Skeletal muscle cell (primary cell): ENCODE measurements around the gene ETFB.

Source experiments
- DNase-seq: peaks from one replicate; pipeline ENCODE4 v3.0.0-alpha.2; 2010; ENCODE audit warnings: low read depth
- H3K4me3 ChIP-seq: 2 replicates; pipeline ENCODE4 v1.5.1; 2011; ENCODE audit warnings: low read depth, mild to moderate bottlenecking, control low read depth, low read length, moderate library complexity

The ETFB gene

GRCh38 chr19:51311351-51312257, 54.6 kb downstream of the ETFB start, which contains the start of gene IGLON5:
Gene IGLON5 (plus strand): TSS chr19:51311644. CDS start chr19:51311848, 204 bp downstream.
- no peak for DNase-seq
- no peak within 1 kb of the TSS for H3K4me3 ChIP-seq

- DNase-seq = no peak
- no peak overlapping the region for H3K4me3 ChIP-seq
These were observed 60.7 kb downstream of the ETFB start for GRCh38 chr19:51305479-51305878.

- no peak overlapping the region for H3K4me3 ChIP-seq
- DNase-seq = no peak
These were observed 64.9 kb downstream of the ETFB start for GRCh38 chr19:51301266-51301665.

- no peak overlapping the region for H3K4me3 ChIP-seq
These were observed 68.8 kb downstream of the ETFB start for GRCh38 chr19:51297406-51297805.

GRCh38 chr19:51296336-51297093, 69.7 kb downstream of the ETFB start:
- no peak for DNase-seq
- no peak overlapping the region for H3K4me3 ChIP-seq

More at GRCh38 chr19:51297406-51297805, 68.8 kb downstream of the ETFB start:
- DNase-seq = no peak

GRCh38 chr19:51295382-51296126, 70.6 kb downstream of the ETFB start:
- DNase-seq = no peak
- no peak overlapping the region for H3K4me3 ChIP-seq
